Common myeloid progenitor, CD34-positive (primary cell): ENCODE results near the gene PPFIA3.

ENCODE experiments used
- CTCF ChIA-PET: fragments of 350-600 bp; sonication (Branson Sonifier 250); formaldehyde crosslinking; loops from one replicate; lab custom pipeline; 2021; ENCODE audit warnings: antibody characterized with exemption; lab: Charles Lee
- POLR2A ChIA-PET: fragments of 350-600 bp; sonication (Branson Sonifier 250); formaldehyde crosslinking; loops from one replicate; lab custom pipeline; 2021; ENCODE audit warnings: antibody characterized with exemption; lab: Charles Lee
- DNase-seq, 3 donors: peaks; one replicate each; pipeline versions ENCODE4 v3.0.0 to v3.0.0-alpha.2; 2013
- H3K27ac ChIP-seq, 2 experiments: 1 replicate in 1 of 2; 2 replicates in 1 of 2; pipeline ENCODE4 v1.7.0; 2013; ENCODE audit warnings: inconsistent platforms in 2 of 2, low read length in 2 of 2, mild to moderate bottlenecking in 2 of 2, low read depth in 1 of 2, moderate library complexity in 1 of 2; ENCODE audit not compliant: severe bottlenecking in 2 of 2, insufficient read depth in 1 of 2, poor library complexity in 1 of 2
- H3K27me3 ChIP-seq, 5 experiments: replicated peaks in 2 of 5; 1 replicate in 3 of 5; 2 replicates in 2 of 5; pipeline versions ENCODE4 v1.6.1 to v1.7.0; 2013; ENCODE audit warnings: low read length in 4 of 5, mild to moderate bottlenecking in 2 of 5, moderate library complexity in 2 of 5, inconsistent platforms in 1 of 5; ENCODE audit not compliant: insufficient read depth in 5 of 5, control insufficient read depth in 4 of 5
- H3K36me3 ChIP-seq, 4 experiments: 1 replicate in 2 of 4; 2 replicates in 2 of 4; pipeline versions ENCODE4 v1.6.1 to v1.7.0; 2013; ENCODE audit warnings: low read length in 3 of 4, control low read depth in 1 of 4, mild to moderate bottlenecking in 1 of 4; ENCODE audit not compliant: control insufficient read depth in 4 of 4, insufficient read depth in 4 of 4
- H3K4me1 ChIP-seq, 4 experiments: 1 replicate in 3 of 4; 2 replicates in 1 of 4; pipeline versions ENCODE4 v1.6.1 to v1.7.1; 2013; ENCODE audit warnings: low read length in 3 of 4, mild to moderate bottlenecking in 3 of 4, control low read depth in 1 of 4, inconsistent platforms in 1 of 4, moderate library complexity in 1 of 4; ENCODE audit not compliant: control insufficient read depth in 4 of 4, insufficient read depth in 4 of 4; ENCODE audit errors: control extremely low read depth in 1 of 4
- H3K4me3 ChIP-seq, 7 experiments: 1 replicate in 4 of 7; 2 replicates in 3 of 7; pipeline versions ENCODE4 v1.5.1 to v1.7.0; 2013; ENCODE audit warnings: mild to moderate bottlenecking in 7 of 7, low read length in 6 of 7, moderate library complexity in 6 of 7, inconsistent platforms in 2 of 7, low read depth in 2 of 7, control low read depth in 1 of 7; ENCODE audit not compliant: insufficient read depth in 4 of 7, control insufficient read depth in 1 of 7; ENCODE audit errors: extremely low read depth in 1 of 7
- H3K9me3 ChIP-seq, 5 experiments: 1 replicate in 4 of 5; 2 replicates in 1 of 5; pipeline versions ENCODE4 v1.6.1 to v1.7.1; 2013; ENCODE audit warnings: low read length in 4 of 5, mild to moderate bottlenecking in 2 of 5, inconsistent platforms in 1 of 5, low read depth in 1 of 5, moderate library complexity in 1 of 5; ENCODE audit not compliant: control insufficient read depth in 4 of 5, insufficient read depth in 2 of 5; ENCODE audit errors: control extremely low read depth in 1 of 5
- WGBS: methylation state at CpG from one replicate; pipeline ENCODE4 v1.1.5; 2013; ENCODE audit not compliant: insufficient coverage; 5-methylcytosine and 5-hydroxymethylcytosine counted together

Gene PPFIA3

GRCh38 chr19:49154279-49154678, 34.9 kb downstream of the PPFIA3 start:
- ChIA-PET CTCF (no interaction called here), POLR2A (no interaction called here)
- no peak for DNase-seq
- H3K4me1 ChIP-seq: peaks cover 2 to 41% (median 36%) of the 10 kb centered on the region in 4 experiments
- no peaks in the 10 kb centered on the region for H3K36me3 ChIP-seq
- 98% methylated on average over 5 of the region's 6 CpGs for WGBS
- no peak overlapping the region for H3K27ac ChIP-seq
- peaks cover 0 to 23% (median 9%) of the 10 kb centered on the region in 5 experiments for H3K27me3 ChIP-seq
- H3K9me3 ChIP-seq: no peaks in the 10 kb centered on the region
- no peak overlapping the region for H3K4me3 ChIP-seq

GRCh38 chr19:49155005-49155819, 35.9 kb downstream of the PPFIA3 start, which contains the start of gene HRC:
HRC (minus strand) TSS chr19:49155396; CDS start chr19:49155237, 159 bp downstream.
- peak within 1 kb of the TSS in 1 of 2 experiments; percentile 59 for H3K27ac ChIP-seq
- no peaks in the 10 kb centered on the region for H3K36me3 ChIP-seq
- H3K4me3 ChIP-seq: no peak within 1 kb of the TSS
- DNase-seq: no peak
- 76% methylated on average over 18 of the region's 19 CpGs for WGBS
- ChIA-PET CTCF (interaction anchor here (1.4 kb wide), 1 partner anchor 42 kb away, joined by 3 read pairs; no protein-coding TSS in a partner anchor), POLR2A (no interaction called here)
- peaks cover 0 to 20% (median 9%) of the 10 kb centered on the region in 5 experiments for H3K27me3 ChIP-seq
- no peaks in the 10 kb centered on the region for H3K9me3 ChIP-seq
- peaks cover 0 to 32% (median 26%) of the 10 kb centered on the region in 4 experiments for H3K4me1 ChIP-seq

GRCh38 chr19:49155820-49156346, 36.5 kb downstream of the PPFIA3 start:
- POLR2A ChIA-PET: no interaction called here
- Histone ChIP-seq H3K4me3 (no peak overlapping the region), H3K27ac (peak overlapping the region in 1 of 2 experiments; percentile 59), H3K36me3 (no peaks in the 10 kb centered on the region), H3K27me3 (peaks cover 0 to 20% (median 9%) of the 10 kb centered on the region in 5 experiments), H3K9me3 (no peaks in the 10 kb centered on the region), H3K4me1 (peaks cover 0 to 25% (median 20%) of the 10 kb centered on the region in 4 experiments)
- 48% methylated on average over 3 of the region's 4 CpGs for WGBS
- CTCF ChIA-PET: interaction anchor here (1.4 kb wide), 1 partner anchor 42 kb away, joined by 3 read pairs; no protein-coding TSS in a partner anchor
- DNase-seq: no peak

GRCh38 chr19:49157445-49158224, 38.3 kb downstream of the PPFIA3 start, which contains the start of gene TRPM4:
TRPM4 (plus strand) TSS chr19:49157792; CDS start chr19:49157867, 75 bp downstream.
- no peaks in the 10 kb centered on the region for H3K9me3 ChIP-seq
- peak; percentile 62 to 74 (median 69) for DNase-seq
- ChIA-PET CTCF (no interaction called here), POLR2A (no interaction called here)
- H3K4me1 ChIP-seq: peaks cover 0 to 13% (median 10%) of the 10 kb centered on the region in 4 experiments
- H3K27me3 ChIP-seq: peaks cover 0 to 11% (median 9%) of the 10 kb centered on the region in 5 experiments
- no peaks in the 10 kb centered on the region for H3K36me3 ChIP-seq
- peak within 1 kb of the TSS; percentile 19 to 82 (median 61) for H3K4me3 ChIP-seq
- peak within 1 kb of the TSS in 1 of 2 experiments; percentile 34 for H3K27ac ChIP-seq
- 0% methylated on average over 23 of the region's 41 CpGs for WGBS

GRCh38 chr19:49160450-49161189, 41.3 kb downstream of the PPFIA3 start:
- 97% methylated on average over 12 of the region's 13 CpGs for WGBS
- POLR2A ChIA-PET: no interaction called here
- Histone ChIP-seq H3K36me3 (no peaks in the 10 kb centered on the region), H3K9me3 (no peaks in the 10 kb centered on the region), H3K4me1 (peaks cover 0 to 13% (median 10%) of the 10 kb centered on the region in 4 experiments), H3K27ac (no peak overlapping the region), H3K27me3 (peaks cover 0 to 11% (median 9%) of the 10 kb centered on the region in 5 experiments), H3K4me3 (no peak overlapping the region)
- CTCF ChIA-PET: no interaction called here
- no peak for DNase-seq

GRCh38 chr19:49161987-49162386, 42.6 kb downstream of the PPFIA3 start:
- Histone ChIP-seq H3K27me3 (peaks cover 0 to 9% (median 5%) of the 10 kb centered on the region in 5 experiments), H3K4me1 (peaks cover 0 to 13% (median 10%) of the 10 kb centered on the region in 4 experiments), H3K36me3 (no peaks in the 10 kb centered on the region), H3K9me3 (no peaks in the 10 kb centered on the region), H3K4me3 (no peak overlapping the region), H3K27ac (no peak overlapping the region)
- 73% methylated on average over 4 of the region's 4 CpGs for WGBS
- ChIA-PET CTCF (interaction anchor here (1.1 to 2.1 kb wide), 2 partner anchors 14 to 64 kb away, joined by 3 to 5 read pairs; no protein-coding TSS in a partner anchor), POLR2A (no interaction called here)
- no peak for DNase-seq
